Loucy (cell line): ENCODE measurements around the gene BTBD18.

Experiments used
- EZH2phosphoT487 ChIP-seq: fragments of 200-600 bp; IDR thresholded peaks from 2 replicates; pipeline ENCODE4 v1.6.1; 2018; ENCODE audit warnings: antibody characterized with exemption, mild to moderate bottlenecking, moderate library complexity, borderline replicate concordance
- TF ChIP-seq, protein P1 (sequence below): fragments of 200-600 bp; sonication (generic); conservative IDR thresholded peaks from 2 replicates; pipeline ENCODE4 v1.5.1; 2014; ENCODE audit warnings: mild to moderate bottlenecking, antibody characterized with exemption, low read length

DNA sequence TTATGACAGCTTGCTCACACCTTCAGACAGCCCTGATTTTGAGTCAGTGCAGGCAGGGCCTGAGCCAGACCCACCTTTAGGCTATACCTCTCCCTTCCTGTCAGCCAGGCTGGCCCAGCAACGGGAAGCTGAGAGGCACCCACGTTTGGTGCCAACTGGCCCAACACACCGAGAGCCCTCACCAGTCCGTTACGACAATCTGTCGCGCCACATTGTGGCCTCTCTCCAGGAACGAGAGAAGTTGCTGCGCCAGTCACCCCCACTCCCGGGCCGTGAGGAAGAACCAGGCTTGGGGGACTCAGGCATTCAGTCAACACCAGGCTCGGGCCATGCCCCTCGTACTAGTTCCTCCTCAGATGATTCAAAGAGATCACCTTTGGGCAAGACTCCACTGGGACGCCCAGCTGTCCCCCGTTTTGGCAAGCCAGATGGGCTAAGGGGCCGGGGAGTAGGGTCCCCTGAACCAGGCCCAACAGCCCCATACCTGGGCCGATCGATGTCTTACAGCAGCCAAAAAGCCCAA lies 52.7 kb downstream of the BTBD18 start:
- TF ChIP-seq, protein P1, sequence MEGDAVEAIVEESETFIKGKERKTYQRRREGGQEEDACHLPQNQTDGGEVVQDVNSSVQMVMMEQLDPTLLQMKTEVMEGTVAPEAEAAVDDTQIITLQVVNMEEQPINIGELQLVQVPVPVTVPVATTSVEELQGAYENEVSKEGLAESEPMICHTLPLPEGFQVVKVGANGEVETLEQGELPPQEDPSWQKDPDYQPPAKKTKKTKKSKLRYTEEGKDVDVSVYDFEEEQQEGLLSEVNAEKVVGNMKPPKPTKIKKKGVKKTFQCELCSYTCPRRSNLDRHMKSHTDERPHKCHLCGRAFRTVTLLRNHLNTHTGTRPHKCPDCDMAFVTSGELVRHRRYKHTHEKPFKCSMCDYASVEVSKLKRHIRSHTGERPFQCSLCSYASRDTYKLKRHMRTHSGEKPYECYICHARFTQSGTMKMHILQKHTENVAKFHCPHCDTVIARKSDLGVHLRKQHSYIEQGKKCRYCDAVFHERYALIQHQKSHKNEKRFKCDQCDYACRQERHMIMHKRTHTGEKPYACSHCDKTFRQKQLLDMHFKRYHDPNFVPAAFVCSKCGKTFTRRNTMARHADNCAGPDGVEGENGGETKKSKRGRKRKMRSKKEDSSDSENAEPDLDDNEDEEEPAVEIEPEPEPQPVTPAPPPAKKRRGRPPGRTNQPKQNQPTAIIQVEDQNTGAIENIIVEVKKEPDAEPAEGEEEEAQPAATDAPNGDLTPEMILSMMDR: no peak
- TF ChIP-seq EZH2phosphoT487: no peak
